ENCODE measurements around the gene HUS1.
A peak's percentile ranks its signal among the peaks of the same experiment; 100 is the strongest.

Gene HUS1

GRCh38 chr7:47957156-47957555 lies 22.3 kb downstream of the HUS1 start:
- Mint-ChIP-seq H3K4me1 (no peaks in the 10 kb centered on the region), H3K4me3 (no peak overlapping the region), H3K9me3 (no peaks in the 10 kb centered on the region), H3K27me3 (no peaks in the 10 kb centered on the region), H3K27ac (no peak overlapping the region)
- ATAC-seq, result no peak
- no peak for DNase-seq

- no peak overlapping the region for H3K27ac Mint-ChIP-seq
- no peaks in the 10 kb centered on the region for H3K9me3 Mint-ChIP-seq
- no peak for DNase-seq
- H3K4me1 Mint-ChIP-seq, result no peaks in the 10 kb centered on the region
- no peak overlapping the region for H3K4me3 Mint-ChIP-seq
- ATAC-seq, result no peak
- H3K27me3 Mint-ChIP-seq, result no peaks in the 10 kb centered on the region
Observed at GRCh38 chr7:47956220-47956619, 23.2 kb downstream of the HUS1 start.

GRCh38 chr7:47954231-47954911 lies 25.0 kb downstream of the HUS1 start:
- Mint-ChIP-seq H3K27me3 (no peaks in the 10 kb centered on the region), H3K4me1 (no peaks in the 10 kb centered on the region), H3K9me3 (no peaks in the 10 kb centered on the region), H3K27ac (no peak overlapping the region), H3K4me3 (no peak overlapping the region)
- DNase-seq (no peak), ATAC-seq (no peak)

- no peak overlapping the region for H3K4me3 Mint-ChIP-seq
- no peak overlapping the region for H3K27ac Mint-ChIP-seq
- DNase-seq (no peak), ATAC-seq (peak; percentile 15)
- H3K27me3 Mint-ChIP-seq, result no peaks in the 10 kb centered on the region
- H3K9me3 Mint-ChIP-seq, result no peaks in the 10 kb centered on the region
- no peaks in the 10 kb centered on the region for H3K4me1 Mint-ChIP-seq
Observed at GRCh38 chr7:47953822-47954221, 25.6 kb downstream of the HUS1 start.

- H3K4me3 Mint-ChIP-seq, result no peak overlapping the region
- no peak for ATAC-seq
Observed at GRCh38 chr7:47952224-47952623, 27.2 kb downstream of the HUS1 start.

GRCh38 chr7:47951374-47951773 lies 28.0 kb downstream of the HUS1 start:
- Mint-ChIP-seq H3K27ac (no peak overlapping the region), H3K4me3 (no peak overlapping the region), H3K9me3 (no peaks in the 10 kb centered on the region), H3K4me1 (no peaks in the 10 kb centered on the region), H3K27me3 (no peaks in the 10 kb centered on the region)
- DNase-seq, result no peak
- no peak for ATAC-seq

More at GRCh38 chr7:47952224-47952623, 27.2 kb downstream of the HUS1 start:
- H3K9me3 Mint-ChIP-seq, result no peaks in the 10 kb centered on the region
- H3K4me1 Mint-ChIP-seq, result no peaks in the 10 kb centered on the region
- no peak for DNase-seq
- no peaks in the 10 kb centered on the region for H3K27me3 Mint-ChIP-seq
- no peak overlapping the region for H3K27ac Mint-ChIP-seq

- Mint-ChIP-seq H3K4me3 (no peak overlapping the region), H3K9me3 (no peaks in the 10 kb centered on the region)
- no peak for DNase-seq
Observed at GRCh38 chr7:47950714-47951113, 28.7 kb downstream of the HUS1 start.

GRCh38 chr7:47949703-47950102 lies 29.7 kb downstream of the HUS1 start:
- no peaks in the 10 kb centered on the region for H3K4me1 Mint-ChIP-seq
- no peak overlapping the region for H3K4me3 Mint-ChIP-seq
- no peaks in the 10 kb centered on the region for H3K27me3 Mint-ChIP-seq
- ATAC-seq (no peak), DNase-seq (no peak)
- no peaks in the 10 kb centered on the region for H3K9me3 Mint-ChIP-seq
- H3K27ac Mint-ChIP-seq, result no peak overlapping the region

More at GRCh38 chr7:47950714-47951113, 28.7 kb downstream of the HUS1 start:
- no peaks in the 10 kb centered on the region for H3K27me3 Mint-ChIP-seq
- no peaks in the 10 kb centered on the region for H3K4me1 Mint-ChIP-seq
- H3K27ac Mint-ChIP-seq, result no peak overlapping the region
- no peak for ATAC-seq

- Mint-ChIP-seq H3K4me1 (no peaks in the 10 kb centered on the region), H3K27ac (no peak within 1 kb of the TSS), H3K4me3 (no peak within 1 kb of the TSS), H3K9me3 (no peaks in the 10 kb centered on the region), H3K27me3 (no peaks in the 10 kb centered on the region)
- ATAC-seq (no peak), DNase-seq (no peak)
Observed at GRCh38 chr7:47948141-47948790, 31.1 kb downstream of the HUS1 start, which contains the start of gene PKD1L1. Gene PKD1L1 (minus strand): TSS chr7:47948466. CDS start chr7:47948440, 26 bp downstream.

- no peak overlapping the region for H3K27ac Mint-ChIP-seq
- no peak overlapping the region for H3K4me3 Mint-ChIP-seq
- ATAC-seq, result no peak
- DNase-seq, result no peak
- no peaks in the 10 kb centered on the region for H3K9me3 Mint-ChIP-seq
- H3K27me3 Mint-ChIP-seq, result no peaks in the 10 kb centered on the region
- H3K4me1 Mint-ChIP-seq, result no peaks in the 10 kb centered on the region
Observed at GRCh38 chr7:47947355-47947749, 32.1 kb downstream of the HUS1 start.

- no peaks in the 10 kb centered on the region for H3K4me1 Mint-ChIP-seq
- no peak for DNase-seq
- no peak overlapping the region for H3K4me3 Mint-ChIP-seq
- H3K27ac Mint-ChIP-seq, result no peak overlapping the region
- peak; percentile 68 for ATAC-seq
- no peaks in the 10 kb centered on the region for H3K9me3 Mint-ChIP-seq
- no peaks in the 10 kb centered on the region for H3K27me3 Mint-ChIP-seq
Observed at GRCh38 chr7:47946581-47947354, 32.6 kb downstream of the HUS1 start.

GRCh38 chr7:47945261-47946015 lies 34.0 kb downstream of the HUS1 start:
- Mint-ChIP-seq H3K4me3 (no peak overlapping the region), H3K9me3 (no peaks in the 10 kb centered on the region), H3K27ac (no peak overlapping the region), H3K4me1 (no peaks in the 10 kb centered on the region), H3K27me3 (no peaks in the 10 kb centered on the region)
- DNase-seq (peak; percentile 56 to 61), ATAC-seq (no peak)

GRCh38 chr7:47944536-47945260 lies 34.7 kb downstream of the HUS1 start:
- DNase-seq (no peak), ATAC-seq (no peak)
- Mint-ChIP-seq H3K4me1 (no peaks in the 10 kb centered on the region), H3K4me3 (no peak overlapping the region), H3K9me3 (no peaks in the 10 kb centered on the region), H3K27me3 (no peaks in the 10 kb centered on the region), H3K27ac (no peak overlapping the region)

- H3K9me3 Mint-ChIP-seq, result no peaks in the 10 kb centered on the region
- no peak overlapping the region for H3K27ac Mint-ChIP-seq
- H3K27me3 Mint-ChIP-seq, result no peaks in the 10 kb centered on the region
- ATAC-seq, result no peak
- no peak overlapping the region for H3K4me3 Mint-ChIP-seq
- no peaks in the 10 kb centered on the region for H3K4me1 Mint-ChIP-seq
- no peak for DNase-seq
Observed at GRCh38 chr7:47943676-47944474, 35.5 kb downstream of the HUS1 start.

Measured in stimulated activated naive CD8-positive, alpha-beta T cell treated with anti-CD3 and anti-CD28 coated beads, Interleukin-15, amount 100 ng/mL, for 72 hours (primary cell).